Activated naive CD4-positive, alpha-beta T cell treated with anti-CD3 and anti-CD28 coated beads, Interleukin-2, amount 10 ng/mL, durations not matched to agents 7 days and 5 days (primary cell): Measurements from ENCODE around the gene DNAJA2.

Experiments
- CTCF ChIA-PET: fragments of 350-600 bp; sonication (Branson Sonifier 250); formaldehyde crosslinking; loops from one replicate; lab custom pipeline; 2021; ENCODE audit warnings: antibody characterized with exemption; lab: Charles Lee
- DNase-seq: peaks from one replicate; pipeline ENCODE4 v3.0.0-alpha.2; 2020
- H3K27ac Mint-ChIP-seq: one replicate; pipeline ENCODE4 v1.8.0; 2021; ENCODE audit warnings: mild to moderate bottlenecking, moderate library complexity, mixed read lengths
- H3K27me3 Mint-ChIP-seq: one replicate; pipeline ENCODE4 v1.8.0; 2021; ENCODE audit warnings: mild to moderate bottlenecking, mixed read lengths
- H3K36me3 Mint-ChIP-seq: one replicate; pipeline ENCODE4 v1.8.0; 2021; ENCODE audit warnings: mixed read lengths
- H3K4me1 Mint-ChIP-seq: one replicate; pipeline ENCODE4 v1.8.0; 2021; ENCODE audit warnings: mixed read lengths
- H3K4me3 Mint-ChIP-seq: one replicate; pipeline ENCODE4 v1.8.0; 2021; ENCODE audit warnings: mild to moderate bottlenecking, moderate library complexity, mixed read lengths
- H3K9me3 Mint-ChIP-seq: one replicate; pipeline ENCODE4 v1.8.0; 2021; ENCODE audit warnings: mixed read lengths

DNAJA2 gene

DNA sequence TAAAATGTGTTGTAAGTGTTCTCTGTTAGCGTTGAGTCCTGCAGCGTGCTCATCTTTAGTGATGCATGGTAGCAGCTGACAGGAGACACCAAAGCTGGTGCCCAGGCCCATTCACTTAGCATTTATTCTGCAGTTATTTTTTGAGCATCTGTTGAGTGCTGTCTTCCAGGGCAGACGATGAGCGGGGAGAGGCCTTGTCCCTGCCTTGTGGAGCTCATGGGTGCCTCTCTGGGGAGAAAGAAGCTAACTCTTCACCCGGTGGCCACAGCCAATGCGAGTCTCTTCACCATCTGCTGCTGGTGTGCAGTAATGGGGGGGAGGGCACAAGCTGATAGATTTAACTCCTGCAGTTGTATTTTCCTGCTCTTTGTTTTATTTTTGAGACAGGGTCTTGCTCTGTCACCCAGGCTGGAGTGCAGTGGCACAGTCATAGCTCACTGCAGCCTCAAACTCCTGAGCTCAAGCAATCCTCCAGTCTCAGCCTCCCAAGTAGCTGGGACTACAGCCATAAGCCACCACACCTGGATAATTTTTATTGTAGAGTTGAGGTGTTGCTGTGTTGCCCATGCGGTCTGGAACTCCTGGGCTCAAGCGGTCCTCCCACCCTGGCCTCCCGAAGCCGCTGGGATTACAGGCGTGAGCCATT, 58.8 kb downstream of the DNAJA2 start:
- no peak overlapping the region for H3K4me3 Mint-ChIP-seq
- CTCF ChIA-PET: interaction anchor here (1.2 to 1.5 kb wide), 2 partner anchors 15 to 241 kb away, joined by 3 read pairs; no protein-coding TSS in a partner anchor
- peaks cover 1% of the 10 kb centered on the region for H3K36me3 Mint-ChIP-seq
- H3K4me1 Mint-ChIP-seq: peaks cover 6% of the 10 kb centered on the region
- H3K27ac Mint-ChIP-seq: no peak overlapping the region
- no peaks in the 10 kb centered on the region for H3K9me3 Mint-ChIP-seq
- no peak for DNase-seq
- H3K27me3 Mint-ChIP-seq: no peaks in the 10 kb centered on the region

DNA sequence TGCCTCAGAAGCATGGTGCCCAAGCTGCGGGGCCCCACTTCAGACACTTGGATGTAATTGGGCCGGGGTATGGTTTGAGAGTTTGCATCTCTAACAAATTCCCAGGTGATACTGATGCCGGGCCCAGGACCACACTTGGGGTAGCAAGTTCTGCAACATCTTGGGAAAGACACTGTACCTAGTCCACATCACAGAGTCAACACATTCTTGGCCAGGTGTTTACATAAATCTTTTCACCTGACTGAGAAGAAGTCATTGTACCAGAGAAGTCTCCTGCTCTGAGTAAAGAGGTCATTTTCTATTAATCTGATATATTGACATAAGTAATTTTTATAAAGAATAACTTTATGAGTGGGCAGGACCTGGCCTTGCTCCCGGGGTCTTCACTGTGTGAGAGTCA, 61.8 kb downstream of the DNAJA2 start:
- Mint-ChIP-seq H3K27me3 (no peaks in the 10 kb centered on the region), H3K9me3 (no peaks in the 10 kb centered on the region), H3K4me1 (peaks cover 13% of the 10 kb centered on the region), H3K4me3 (no peak overlapping the region), H3K36me3 (peaks cover 1% of the 10 kb centered on the region), H3K27ac (no peak overlapping the region)
- DNase-seq: no peak
- CTCF ChIA-PET: interaction anchor here (1.2 to 10.5 kb wide), 3 partner anchors 58 to 238 kb away, joined by 4 to 127 read pairs (median 51); no protein-coding TSS in a partner anchor

DNA sequence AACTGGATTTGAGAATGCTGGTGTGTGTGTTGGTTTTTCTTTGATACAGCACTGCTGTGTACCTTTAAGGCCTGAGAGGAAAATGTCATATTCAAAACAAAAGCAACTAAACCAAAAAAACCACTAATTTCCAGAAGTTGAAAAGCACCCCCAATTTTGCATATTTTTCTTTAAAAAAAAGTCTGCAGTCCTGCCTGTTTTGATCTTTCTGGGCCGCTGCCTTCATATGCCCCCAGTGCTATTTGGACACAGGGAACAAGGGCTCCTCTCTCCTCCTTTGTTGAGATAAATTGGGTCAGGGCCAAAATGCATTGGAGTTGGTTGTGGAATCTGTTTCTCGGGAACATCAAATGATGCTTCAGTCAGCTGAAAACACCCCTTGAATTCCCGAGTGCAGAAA, 62.4 kb downstream of the DNAJA2 start:
- Mint-ChIP-seq H3K4me1 (peaks cover 13% of the 10 kb centered on the region), H3K27ac (no peak overlapping the region), H3K9me3 (no peaks in the 10 kb centered on the region), H3K4me3 (no peak overlapping the region), H3K27me3 (no peaks in the 10 kb centered on the region), H3K36me3 (peaks cover 1% of the 10 kb centered on the region)
- CTCF ChIA-PET: interaction anchor here (1.0 to 10.5 kb wide), 3 partner anchors 13 to 236 kb away, joined by 3 to 127 read pairs (median 51); no protein-coding TSS in a partner anchor
- no peak for DNase-seq

DNA sequence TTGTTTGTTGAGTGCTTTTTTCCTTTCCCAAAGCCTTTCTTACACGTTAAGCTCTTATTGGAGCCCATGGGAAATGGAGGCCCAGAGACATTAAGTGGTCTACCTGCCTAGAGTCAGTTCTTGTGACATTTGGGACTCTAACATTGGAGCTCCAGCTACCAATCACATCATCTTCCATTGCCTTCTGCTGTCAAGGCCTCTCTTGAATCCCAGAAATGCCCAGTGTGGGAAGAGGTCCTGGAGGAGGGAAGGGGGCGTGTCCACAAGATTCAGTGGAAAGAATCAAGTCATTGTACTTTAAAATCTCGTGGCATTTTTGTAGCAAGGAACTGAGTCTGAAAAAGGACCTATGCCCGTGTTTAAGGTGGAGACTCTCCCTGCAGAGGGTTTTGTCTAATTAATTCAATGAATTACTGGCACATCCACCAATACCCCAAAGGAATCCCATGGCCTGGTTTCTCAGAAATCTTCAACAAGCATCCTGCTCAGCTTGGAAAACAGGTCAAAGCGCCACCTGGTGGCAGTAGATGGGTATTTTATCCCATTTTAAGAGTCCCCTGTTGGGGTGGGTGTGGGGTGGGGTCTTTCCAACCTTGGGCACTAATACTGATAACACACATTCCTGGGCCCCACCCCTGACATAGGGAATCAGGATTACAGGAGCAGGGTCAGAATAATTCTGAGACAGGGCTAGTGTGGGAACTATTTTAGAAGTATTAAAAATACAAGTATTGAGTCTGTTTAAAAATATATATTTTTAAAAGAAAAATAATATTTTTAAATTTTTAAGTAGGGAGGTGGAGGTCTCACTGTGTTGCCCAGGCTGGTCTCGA, 64.7 kb downstream of the DNAJA2 start:
- CTCF ChIA-PET: interaction anchor here (0.7 to 10.5 kb wide), 20 partner anchors 8 to 248 kb away, joined by 3 to 127 read pairs (median 4); partner anchors contain the start of gene GPT2
- H3K27ac Mint-ChIP-seq: no peak overlapping the region
- peaks cover 13% of the 10 kb centered on the region for H3K4me1 Mint-ChIP-seq
- H3K9me3 Mint-ChIP-seq: no peaks in the 10 kb centered on the region
- DNase-seq: peak; percentile 75
- no peaks in the 10 kb centered on the region for H3K27me3 Mint-ChIP-seq
- H3K36me3 Mint-ChIP-seq: peaks cover 1% of the 10 kb centered on the region
- no peak overlapping the region for H3K4me3 Mint-ChIP-seq

DNA sequence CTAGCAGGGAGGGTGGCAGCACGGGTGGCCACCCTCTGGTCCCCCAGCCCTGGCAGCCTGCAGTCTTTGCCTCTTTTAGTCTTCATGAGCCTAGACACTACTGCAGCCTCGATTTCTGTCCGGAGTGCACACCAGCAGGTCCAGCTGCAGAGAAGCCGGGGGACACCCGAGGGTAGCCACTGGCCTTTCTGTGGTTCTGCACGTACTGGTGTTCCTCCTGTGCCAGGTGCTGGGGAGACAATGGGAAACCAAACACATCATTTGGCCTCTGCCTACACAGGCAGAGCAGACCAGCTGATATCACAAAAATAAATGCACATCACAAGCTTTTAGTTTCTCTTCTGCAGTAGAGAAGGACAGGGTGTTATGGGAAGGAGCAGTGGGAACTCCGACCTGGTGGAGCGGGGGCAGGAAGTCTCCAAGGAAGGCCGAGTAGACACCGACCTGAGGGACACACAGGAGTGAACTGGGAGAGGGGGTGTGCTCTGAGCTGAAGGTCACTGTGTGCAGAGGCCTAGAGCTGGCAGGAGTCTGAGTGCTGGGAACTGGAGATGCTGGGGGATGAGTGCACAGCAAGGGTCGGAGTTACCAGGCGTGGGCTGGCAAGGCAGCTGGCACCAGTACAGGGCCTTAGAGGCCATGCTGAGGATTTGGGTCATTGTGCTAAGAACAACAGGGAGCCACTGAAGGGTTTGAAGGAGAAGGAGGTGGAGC, 66.3 kb downstream of the DNAJA2 start:
- peaks cover 1% of the 10 kb centered on the region for H3K36me3 Mint-ChIP-seq
- H3K4me3 Mint-ChIP-seq: no peak overlapping the region
- CTCF ChIA-PET: interaction anchor here (0.6 to 10.5 kb wide), 6 partner anchors 23 to 233 kb away, joined by 3 to 127 read pairs (median 12); partner anchors contain the start of gene GPT2
- no peak for DNase-seq
- H3K27me3 Mint-ChIP-seq: no peaks in the 10 kb centered on the region
- no peaks in the 10 kb centered on the region for H3K9me3 Mint-ChIP-seq
- peaks cover 13% of the 10 kb centered on the region for H3K4me1 Mint-ChIP-seq
- H3K27ac Mint-ChIP-seq: no peak overlapping the region

DNA sequence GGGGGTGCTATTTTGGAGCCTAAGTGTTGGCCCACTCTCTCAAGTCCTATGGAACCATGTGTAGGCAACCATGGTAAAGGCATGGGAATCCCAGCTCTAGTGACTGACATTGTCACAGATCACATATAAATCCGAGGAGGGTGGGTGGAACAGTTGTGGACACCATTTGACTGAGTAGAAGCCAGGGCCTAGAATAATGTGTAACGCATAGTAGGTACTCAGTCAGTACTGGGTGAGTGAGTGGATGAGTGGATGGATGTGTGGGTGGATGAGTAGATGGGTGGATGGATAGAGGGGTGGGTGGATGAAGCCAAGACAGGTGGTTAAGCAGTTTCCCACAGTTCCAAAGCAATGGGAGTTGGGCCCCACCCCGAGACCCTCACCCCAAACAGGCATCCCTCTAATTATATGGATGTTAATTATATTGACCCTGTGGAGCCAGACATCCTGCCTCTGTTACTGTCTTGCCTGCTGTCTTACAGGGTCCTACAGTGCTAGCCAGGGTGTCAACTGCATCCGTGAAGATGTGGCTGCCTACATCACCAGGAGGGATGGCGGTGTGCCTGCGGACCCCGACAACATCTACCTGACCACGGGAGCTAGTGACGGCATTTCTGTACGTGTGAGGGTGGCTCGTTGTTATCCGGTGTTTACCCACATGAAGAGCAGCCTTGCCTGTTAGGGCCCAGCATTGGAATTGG, 67.0 kb downstream of the DNAJA2 start:
- Mint-ChIP-seq H3K36me3 (peaks cover 1% of the 10 kb centered on the region), H3K4me3 (no peak overlapping the region), H3K9me3 (no peaks in the 10 kb centered on the region), H3K27ac (no peak overlapping the region), H3K27me3 (no peaks in the 10 kb centered on the region), H3K4me1 (peaks cover 13% of the 10 kb centered on the region)
- CTCF ChIA-PET: interaction anchor here (2.2 to 10.5 kb wide), 4 partner anchors 23 to 232 kb away, joined by 11 to 127 read pairs (median 32); partner anchors contain the start of gene GPT2
- DNase-seq: no peak
